DND-41 (cell line): ENCODE measurements around the gene GID8.

Experiments used
- CTCF ChIP-seq: IDR thresholded peaks from 2 replicates; pipeline ENCODE4 v1.5.1; 2012; ENCODE audit warnings: borderline replicate concordance, low read length, moderate library complexity, mild to moderate bottlenecking; ENCODE audit not compliant: poor library complexity, severe bottlenecking; ENCODE audit errors: extremely low read depth
- EZH2 ChIP-seq: IDR thresholded peaks from 3 replicates; pipeline ENCODE4 v1.6.1; 2012; ENCODE audit warnings: borderline replicate concordance, low read depth, mild to moderate bottlenecking, moderate library complexity, low read length, inconsistent platforms; ENCODE audit not compliant: severe bottlenecking

- TF ChIP-seq CTCF = no peak
- no peak for TF ChIP-seq EZH2
Observed at GRCh38 chr20:62961310-62961783, 23.4 kb downstream of the GID8 start.
